Thoracic aorta (tissue), 2 donors: ENCODE data around the gene KLHDC10. TPM values are rescaled to one million over a fixed set of nuclear protein-coding genes. Genes with fewer than 3 reads are reported as not detected.

Source experiments
- ATAC-seq: fragments of 150-250 bp; one replicate; pipeline ENCODE4 v1.8.0; 2017; ENCODE audit warnings: low read depth; ENCODE audit not compliant: insufficient number of reproducible peaks, low FRiP score
- DNase-seq: peaks from one replicate; pipeline ENCODE4 v3.0.0-alpha.2; 2020; ENCODE audit warnings: low spot score
- H3K27ac ChIP-seq, 2 donors: fragments of 200-600 bp; sonication (generic); 1 replicate in 1 of 2; 2 replicates in 1 of 2; pipeline ENCODE4 v1.5.1; 2016; ENCODE audit warnings: mild to moderate bottlenecking in 2 of 2, moderate library complexity in 2 of 2
- H3K27me3 ChIP-seq: fragments of 200-600 bp; sonication (generic); replicated peaks from 2 replicates; pipeline ENCODE4 v1.6.0; 2016; ENCODE audit warnings: mild to moderate bottlenecking; ENCODE audit not compliant: insufficient read depth
- H3K36me3 ChIP-seq: fragments of 200-600 bp; sonication (generic); one replicate; pipeline ENCODE4 v1.5.1; 2016
- H3K4me1 ChIP-seq, 2 donors: fragments of 200-600 bp; sonication (generic); 1 replicate in 1 of 2; 2 replicates in 1 of 2; pipeline versions ENCODE4 v1.5.1 to v1.6.0; 2016; ENCODE audit warnings: low read depth in 2 of 2, mild to moderate bottlenecking in 1 of 2; ENCODE audit not compliant: control insufficient read depth in 1 of 2
- H3K4me3 ChIP-seq: fragments of 200-600 bp; sonication (generic); 2 replicates; pipeline ENCODE4 v1.5.1; 2016; ENCODE audit warnings: mild to moderate bottlenecking
- H3K9me3 ChIP-seq: fragments of 200-600 bp; sonication (generic); 2 replicates; pipeline ENCODE4 v1.5.1; 2016
- total RNA-seq, 2 donors: library from RNA; depleted of rRNA; stranded (reverse); fragments of >200 nt; gene quantifications; one replicate each; pipeline versions ENCODE4 v1.1.0 to v1.2.3, GENCODE V29; 2016
- TF ChIP-seq, protein P1 (sequence below): fragments of 200-600 bp; sonication (generic); IDR thresholded peaks from one replicate; pipeline ENCODE4 v1.5.1; 2019; ENCODE audit warnings: antibody characterized with exemption

The KLHDC10 gene
- total RNA-seq, 2 donors from 2014 or later, result 24.3 to 26.7 TPM

DNA sequence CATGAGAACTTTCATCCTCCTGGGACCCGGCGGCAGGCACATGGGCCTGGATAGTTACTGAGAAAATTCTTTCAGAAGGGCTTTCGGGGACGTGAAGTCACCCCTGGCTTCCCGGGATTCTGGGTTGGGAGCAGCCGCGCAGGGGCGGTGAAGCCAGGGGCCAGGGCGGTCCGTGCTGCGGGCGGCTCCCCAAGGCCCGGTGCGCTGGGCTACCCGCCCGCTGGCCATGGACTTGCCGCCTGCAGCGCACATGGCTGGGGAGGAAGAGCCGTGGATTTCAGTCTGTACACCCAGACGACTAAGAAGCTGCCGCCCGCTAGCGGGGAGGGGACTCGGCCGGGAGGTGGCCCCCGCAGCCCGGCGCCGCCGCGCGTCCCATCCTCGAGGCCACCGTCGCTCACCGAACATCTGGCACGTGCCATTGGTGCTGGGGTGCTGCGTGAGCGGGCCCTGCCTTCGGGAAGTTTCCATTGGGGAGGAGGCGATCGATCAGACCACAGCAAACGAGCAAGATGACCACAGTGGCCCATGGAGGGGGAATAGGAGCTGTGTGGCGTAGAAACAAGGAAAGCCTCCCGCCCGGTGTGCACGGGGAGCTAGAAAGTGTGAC, 70.3 kb downstream of the KLHDC10 start:
- Histone ChIP-seq H3K27me3 (no peaks in the 10 kb centered on the region), H3K36me3 (peaks cover 2% of the 10 kb centered on the region), H3K27ac (peak overlapping the region; percentile 70 to 75), H3K9me3 (no peaks in the 10 kb centered on the region), H3K4me3 (peak overlapping the region; percentile 84), H3K4me1 (peaks cover 0 to 21% of the 10 kb centered on the region in 2 donors)
- TF ChIP-seq, protein P1, sequence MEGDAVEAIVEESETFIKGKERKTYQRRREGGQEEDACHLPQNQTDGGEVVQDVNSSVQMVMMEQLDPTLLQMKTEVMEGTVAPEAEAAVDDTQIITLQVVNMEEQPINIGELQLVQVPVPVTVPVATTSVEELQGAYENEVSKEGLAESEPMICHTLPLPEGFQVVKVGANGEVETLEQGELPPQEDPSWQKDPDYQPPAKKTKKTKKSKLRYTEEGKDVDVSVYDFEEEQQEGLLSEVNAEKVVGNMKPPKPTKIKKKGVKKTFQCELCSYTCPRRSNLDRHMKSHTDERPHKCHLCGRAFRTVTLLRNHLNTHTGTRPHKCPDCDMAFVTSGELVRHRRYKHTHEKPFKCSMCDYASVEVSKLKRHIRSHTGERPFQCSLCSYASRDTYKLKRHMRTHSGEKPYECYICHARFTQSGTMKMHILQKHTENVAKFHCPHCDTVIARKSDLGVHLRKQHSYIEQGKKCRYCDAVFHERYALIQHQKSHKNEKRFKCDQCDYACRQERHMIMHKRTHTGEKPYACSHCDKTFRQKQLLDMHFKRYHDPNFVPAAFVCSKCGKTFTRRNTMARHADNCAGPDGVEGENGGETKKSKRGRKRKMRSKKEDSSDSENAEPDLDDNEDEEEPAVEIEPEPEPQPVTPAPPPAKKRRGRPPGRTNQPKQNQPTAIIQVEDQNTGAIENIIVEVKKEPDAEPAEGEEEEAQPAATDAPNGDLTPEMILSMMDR, result no peak
- ATAC-seq (no peak), DNase-seq (no peak)

DNA sequence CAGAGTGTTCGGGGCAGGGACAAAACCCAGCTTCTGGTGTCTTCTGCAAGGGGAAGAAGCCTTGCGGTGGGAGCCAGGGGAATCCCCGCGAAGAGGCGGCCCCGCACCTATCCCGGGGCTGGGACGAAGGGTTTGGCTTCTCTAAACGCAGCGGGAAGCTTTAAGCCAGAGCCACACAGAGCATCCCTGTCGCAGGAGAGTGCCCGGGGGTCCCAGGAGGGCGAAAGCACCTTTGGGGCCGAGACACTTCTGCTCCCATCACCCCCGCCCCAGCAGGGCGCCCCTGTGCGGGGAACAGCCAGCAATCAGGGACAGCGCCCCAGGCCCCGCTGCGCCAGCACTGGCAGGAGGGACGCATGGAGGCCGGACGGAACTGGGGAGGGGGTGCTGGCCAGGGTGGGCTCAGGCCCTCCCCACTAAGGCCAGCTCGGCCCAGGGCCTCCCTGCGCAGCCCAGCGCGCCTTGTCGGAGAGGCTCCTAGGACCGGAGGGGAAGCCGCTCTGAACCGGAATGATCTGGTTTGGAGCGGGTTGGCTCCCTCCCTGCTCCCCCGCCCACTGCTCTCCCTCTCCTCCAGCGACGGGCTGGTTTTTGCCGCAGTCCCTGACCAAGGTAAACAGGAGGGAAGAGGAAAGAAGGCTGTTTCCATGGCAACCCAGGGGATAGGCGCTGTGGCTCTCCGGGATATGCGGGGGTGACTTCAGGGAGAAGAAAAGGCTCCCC, 71.0 kb downstream of the KLHDC10 start:
- TF ChIP-seq, protein P1, result no peak

DNA sequence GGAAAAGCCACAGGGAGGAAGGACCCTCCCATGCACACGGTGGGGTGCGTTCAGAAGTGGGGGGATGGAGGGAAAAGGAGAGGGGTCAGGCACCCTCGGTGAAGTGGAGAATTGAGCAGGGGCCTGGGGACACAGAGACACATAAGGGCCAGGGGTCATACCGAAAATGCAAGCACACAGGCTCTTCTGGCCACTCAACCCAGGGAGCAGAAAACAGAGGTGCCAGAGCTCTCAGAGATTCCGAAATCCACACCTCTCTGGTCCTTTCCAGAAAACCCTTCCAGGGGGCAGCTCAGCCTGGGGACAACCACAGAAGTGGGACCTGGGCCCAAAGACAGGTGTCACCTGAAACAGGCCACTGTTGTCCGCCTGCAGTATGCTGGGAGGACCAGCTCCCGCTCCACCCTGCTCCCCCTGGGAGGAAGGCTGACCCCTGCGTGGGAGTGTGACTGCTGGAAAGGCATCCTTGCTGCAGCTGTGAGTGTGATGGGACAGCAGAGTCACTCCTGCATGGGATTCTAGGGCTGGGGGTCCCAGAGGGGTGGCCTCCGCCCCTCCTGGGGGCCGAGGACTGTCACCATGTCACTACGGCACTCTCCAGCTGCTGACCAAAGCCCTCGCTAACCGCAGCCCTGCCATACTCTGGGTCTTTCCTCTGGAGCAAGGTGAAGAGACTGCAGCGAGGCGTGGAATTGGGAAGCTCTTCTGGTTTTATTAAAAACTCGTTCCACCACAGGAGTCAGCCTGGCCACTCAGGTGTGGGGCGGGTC, 71.7 kb downstream of the KLHDC10 start:
- TF ChIP-seq, protein P1, result no peak
- no peak for ATAC-seq
- H3K36me3 ChIP-seq, result no peaks in the 10 kb centered on the region
- peaks cover 0 to 21% of the 10 kb centered on the region in 2 donors for H3K4me1 ChIP-seq
- peak overlapping the region; percentile 84 for H3K4me3 ChIP-seq
- no peaks in the 10 kb centered on the region for H3K27me3 ChIP-seq
- DNase-seq, result no peak
- H3K27ac ChIP-seq, result peak overlapping the region; percentile 70 to 75
- no peaks in the 10 kb centered on the region for H3K9me3 ChIP-seq

More for the DNA sequence above, 71.0 kb downstream of the KLHDC10 start:
- no peaks in the 10 kb centered on the region for H3K27me3 ChIP-seq
- no peak for DNase-seq
- peak overlapping the region; percentile 70 to 75 for H3K27ac ChIP-seq
- no peaks in the 10 kb centered on the region for H3K36me3 ChIP-seq
- ATAC-seq, result peak; percentile 44
- peaks cover 0 to 21% of the 10 kb centered on the region in 2 donors for H3K4me1 ChIP-seq
- peak overlapping the region; percentile 84 for H3K4me3 ChIP-seq
- no peaks in the 10 kb centered on the region for H3K9me3 ChIP-seq

DNA sequence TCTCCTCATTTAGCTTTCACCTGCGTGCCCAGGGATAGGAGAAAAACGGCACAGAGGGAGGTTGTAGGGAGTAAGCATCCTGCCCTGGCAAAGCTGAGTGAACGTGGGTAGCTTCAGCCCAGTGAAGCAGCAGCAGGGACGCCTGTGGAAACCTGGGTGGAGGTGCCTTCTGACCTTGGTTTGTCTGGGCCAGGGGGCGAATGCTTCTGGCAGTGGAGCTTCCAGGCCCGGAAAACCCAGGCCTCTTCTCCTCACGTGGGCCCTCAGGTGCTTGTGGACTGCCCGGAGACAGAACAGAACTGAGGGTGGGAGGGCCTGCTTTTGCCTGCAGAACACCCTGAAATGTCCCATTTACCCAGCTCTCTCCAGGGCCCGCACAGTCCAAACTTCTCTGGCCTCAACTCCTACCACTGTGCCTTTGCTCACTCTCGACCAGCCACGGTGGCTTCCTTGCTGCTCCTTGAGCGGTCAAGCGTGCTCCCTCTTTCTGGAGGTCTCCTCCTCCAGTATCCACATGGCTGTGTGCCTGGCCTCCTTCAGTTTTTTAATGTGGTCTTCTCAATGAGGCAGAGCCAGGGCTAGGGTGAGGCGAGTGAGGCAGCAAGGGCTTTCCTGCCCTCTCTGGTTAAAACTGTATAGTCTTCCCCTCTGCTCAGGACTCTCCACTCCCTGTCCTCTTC, 72.5 kb downstream of the KLHDC10 start:
- DNase-seq (no peak), ATAC-seq (no peak)
- Histone ChIP-seq H3K4me1 (peaks cover 0 to 21% of the 10 kb centered on the region in 2 donors), H3K27ac (no peak overlapping the region), H3K4me3 (no peak overlapping the region), H3K9me3 (no peaks in the 10 kb centered on the region), H3K36me3 (no peaks in the 10 kb centered on the region), H3K27me3 (no peaks in the 10 kb centered on the region)
- TF ChIP-seq, protein P1, result no peak
